Parathyroid adenoma (tissue), 2 donors: Measurements from ENCODE around the gene ANTXR1.
"Not testable (repeated sequence)": the region's sequence is repeated elsewhere in the genome, so short reads cannot be mapped to it uniquely, and the experiment has no call there.

ENCODE experiments used
- H2AFZ ChIP-seq: fragments of 300-600 bp; sonication (generic); one replicate; pipeline ENCODE4 v1.7.0; 2017; ENCODE audit warnings: antibody characterized with exemption, mild to moderate bottlenecking
- H3K27ac ChIP-seq: fragments of 300-600 bp; sonication (generic); one replicate; pipeline ENCODE4 v1.7.0; 2017
- H3K27me3 ChIP-seq: fragments of 300-600 bp; sonication (generic); one replicate; pipeline ENCODE4 v1.7.0; 2017; ENCODE audit warnings: low read length; ENCODE audit not compliant: control insufficient read depth, insufficient read depth
- H3K36me3 ChIP-seq: fragments of 300-600 bp; sonication (generic); one replicate; pipeline ENCODE4 v1.7.0; 2017; ENCODE audit warnings: low read length; ENCODE audit not compliant: control insufficient read depth, insufficient read depth
- H3K4me1 ChIP-seq: fragments of 300-600 bp; sonication (generic); one replicate; pipeline ENCODE4 v1.7.0; 2017; ENCODE audit warnings: control low read depth
- H3K4me2 ChIP-seq: fragments of 300-600 bp; sonication (generic); one replicate; pipeline ENCODE4 v1.7.0; 2017; ENCODE audit warnings: low read length
- H3K4me3 ChIP-seq: fragments of 300-600 bp; sonication (generic); one replicate; pipeline ENCODE4 v1.7.0; 2017; ENCODE audit warnings: low read depth, low read length
- H3K79me2 ChIP-seq: fragments of 300-600 bp; sonication (generic); one replicate; pipeline ENCODE4 v1.7.0; 2017; ENCODE audit warnings: control low read depth
- H3K9ac ChIP-seq: fragments of 300-600 bp; sonication (generic); one replicate; pipeline ENCODE4 v1.7.0; 2017; ENCODE audit warnings: mild to moderate bottlenecking
- H3K9me3 ChIP-seq: fragments of 300-600 bp; sonication (generic); one replicate; pipeline ENCODE4 v1.7.0; 2017; ENCODE audit warnings: low read length; ENCODE audit not compliant: control insufficient read depth
- CTCF ChIP-seq: fragments of 300-600 bp; sonication (generic); IDR thresholded peaks from one replicate; pipeline ENCODE4 v1.7.0; 2017; ENCODE audit warnings: antibody characterized with exemption, mild to moderate bottlenecking
- donor health status: primary hyperparathyroidism.

ANTXR1 gene

DNA sequence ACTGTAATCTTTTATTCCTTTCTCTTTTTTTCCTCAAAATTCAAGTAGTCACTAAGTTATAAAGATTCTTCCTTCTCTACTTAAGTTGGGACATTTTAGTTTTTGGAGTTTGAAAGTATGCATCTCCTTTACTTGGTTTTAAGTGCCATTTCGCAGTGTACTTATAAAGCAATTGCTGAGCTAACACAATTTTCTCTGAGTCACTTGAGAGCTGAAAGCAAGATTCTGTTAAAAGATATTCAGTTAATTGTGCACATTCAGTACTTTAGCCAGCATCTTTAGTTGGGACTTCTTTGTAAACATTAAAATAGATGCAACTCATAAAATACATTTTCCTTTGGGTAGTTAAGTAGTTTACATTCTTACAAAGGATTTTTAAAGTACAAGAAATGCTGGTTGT lies 238.0 kb downstream of the ANTXR1 start:
- no peak overlapping the region for H3K27ac ChIP-seq
- H3K9ac ChIP-seq, result no peak overlapping the region
- H3K4me2 ChIP-seq, result no peak overlapping the region
- no peaks in the 10 kb centered on the region for H3K9me3 ChIP-seq
- no peaks in the 10 kb centered on the region for H3K79me2 ChIP-seq
- no peak for TF ChIP-seq CTCF
- H3K4me3 ChIP-seq, result no peak overlapping the region
- no peak overlapping the region for H2AFZ ChIP-seq
- H3K4me1 ChIP-seq, result peaks cover 5% of the 10 kb centered on the region
- no peaks in the 10 kb centered on the region for H3K27me3 ChIP-seq
- H3K36me3 ChIP-seq, result no peaks in the 10 kb centered on the region

DNA sequence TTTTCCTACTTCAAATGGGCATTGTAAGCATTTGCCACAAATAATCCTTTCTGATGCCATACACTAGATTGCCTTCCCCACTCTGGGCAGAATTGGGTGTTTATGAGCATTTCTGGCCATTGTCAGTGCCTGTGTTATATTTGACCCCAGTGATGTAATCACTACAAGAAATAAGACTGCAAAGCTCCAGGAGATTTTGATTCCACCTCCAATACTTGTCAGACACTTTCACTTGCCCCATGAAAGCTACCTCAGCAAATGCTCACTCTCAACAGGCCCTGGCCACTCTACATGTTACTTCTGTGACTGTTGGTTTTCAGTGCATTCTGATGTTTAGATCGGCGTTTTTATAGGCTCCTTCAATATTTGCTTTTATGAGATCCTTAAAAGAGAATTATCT lies 239.0 kb downstream of the ANTXR1 start:
- TF ChIP-seq CTCF, result no peak
- Histone ChIP-seq H3K4me1 (peaks cover 5% of the 10 kb centered on the region), H3K4me2 (no peak overlapping the region), H3K9me3 (no peaks in the 10 kb centered on the region), H3K27me3 (no peaks in the 10 kb centered on the region), H3K36me3 (no peaks in the 10 kb centered on the region), H3K4me3 (no peak overlapping the region), H3K27ac (no peak overlapping the region), H2AFZ (no peak overlapping the region), H3K79me2 (no peaks in the 10 kb centered on the region), H3K9ac (no peak overlapping the region)

DNA sequence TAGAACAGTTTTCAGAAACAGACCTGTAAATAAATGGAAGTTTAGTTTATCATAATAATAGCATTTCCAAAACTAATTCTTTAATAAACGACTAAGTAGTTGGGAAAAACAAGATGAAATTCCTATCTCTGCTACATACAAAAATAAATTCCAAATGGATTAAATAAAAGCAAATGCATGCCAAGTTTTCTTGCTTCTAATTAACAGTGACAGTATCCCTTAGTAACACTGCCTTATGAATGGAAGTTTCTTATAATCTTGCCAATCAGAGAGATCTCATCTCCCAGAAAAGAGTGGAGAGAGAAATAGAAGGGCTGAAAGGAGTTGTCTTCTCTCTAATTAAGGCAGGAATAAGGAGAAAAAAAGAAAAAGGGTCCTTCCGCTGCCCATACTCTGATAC lies 240.1 kb downstream of the ANTXR1 start:
- no peak overlapping the region for H3K9ac ChIP-seq

GRCh38 chr2:69253611-69254301 lies 240.8 kb downstream of the ANTXR1 start:
- Histone ChIP-seq H3K4me1 (peaks cover 5% of the 10 kb centered on the region), H3K79me2 (no peaks in the 10 kb centered on the region), H3K9ac (no peak overlapping the region), H3K27ac (no peak overlapping the region), H3K4me2 (no peak overlapping the region), H3K9me3 (no peaks in the 10 kb centered on the region), H2AFZ (peak overlapping the region; percentile 44), H3K4me3 (no peak overlapping the region), H3K36me3 (no peaks in the 10 kb centered on the region), H3K27me3 (no peaks in the 10 kb centered on the region)
- no peak for TF ChIP-seq CTCF

More for the DNA sequence above, 240.1 kb downstream of the ANTXR1 start:
- Histone ChIP-seq H3K79me2 (no peaks in the 10 kb centered on the region), H3K27ac (no peak overlapping the region), H3K9me3 (no peaks in the 10 kb centered on the region), H3K36me3 (no peaks in the 10 kb centered on the region), H2AFZ (no peak overlapping the region), H3K4me3 (no peak overlapping the region), H3K4me1 (peaks cover 5% of the 10 kb centered on the region), H3K4me2 (no peak overlapping the region), H3K27me3 (no peaks in the 10 kb centered on the region)
- no peak for TF ChIP-seq CTCF

- Histone ChIP-seq H3K4me1 (peaks cover 4% of the 10 kb centered on the region), H3K9me3 (no peaks in the 10 kb centered on the region), H3K27me3 (no peaks in the 10 kb centered on the region), H3K4me3 (no peak overlapping the region), H3K36me3 (no peaks in the 10 kb centered on the region), H3K79me2 (no peaks in the 10 kb centered on the region), H2AFZ (no peak overlapping the region), H3K27ac (no peak overlapping the region), H3K9ac (no peak overlapping the region), H3K4me2 (no peak overlapping the region)
- no peak for TF ChIP-seq CTCF
Measured at GRCh38 chr2:69255760-69256159, 242.8 kb downstream of the ANTXR1 start.

GRCh38 chr2:69259994-69260591 lies 247.1 kb downstream of the ANTXR1 start:
- not testable (repeated sequence) for H3K27ac ChIP-seq

More at GRCh38 chr2:69259994-69260591, 247.1 kb downstream of the ANTXR1 start:
- not testable (repeated sequence) for H3K4me3 ChIP-seq, H3K36me3 ChIP-seq, H3K4me1 ChIP-seq, H3K9me3 ChIP-seq, H3K79me2 ChIP-seq, H3K9ac ChIP-seq, H3K27me3 ChIP-seq, H3K4me2 ChIP-seq, H2AFZ ChIP-seq
